HG03103 (cell line): ENCODE measurements around the gene NUB1.

Experiments used
- ATAC-seq: cut with Tn5 transposase; IDR thresholded peaks from one replicate; pipeline ENCODE4 v1.9.1; 2021; ENCODE audit warnings: low read depth; ENCODE audit not compliant: unreplicated experiment

The NUB1 gene

DNA sequence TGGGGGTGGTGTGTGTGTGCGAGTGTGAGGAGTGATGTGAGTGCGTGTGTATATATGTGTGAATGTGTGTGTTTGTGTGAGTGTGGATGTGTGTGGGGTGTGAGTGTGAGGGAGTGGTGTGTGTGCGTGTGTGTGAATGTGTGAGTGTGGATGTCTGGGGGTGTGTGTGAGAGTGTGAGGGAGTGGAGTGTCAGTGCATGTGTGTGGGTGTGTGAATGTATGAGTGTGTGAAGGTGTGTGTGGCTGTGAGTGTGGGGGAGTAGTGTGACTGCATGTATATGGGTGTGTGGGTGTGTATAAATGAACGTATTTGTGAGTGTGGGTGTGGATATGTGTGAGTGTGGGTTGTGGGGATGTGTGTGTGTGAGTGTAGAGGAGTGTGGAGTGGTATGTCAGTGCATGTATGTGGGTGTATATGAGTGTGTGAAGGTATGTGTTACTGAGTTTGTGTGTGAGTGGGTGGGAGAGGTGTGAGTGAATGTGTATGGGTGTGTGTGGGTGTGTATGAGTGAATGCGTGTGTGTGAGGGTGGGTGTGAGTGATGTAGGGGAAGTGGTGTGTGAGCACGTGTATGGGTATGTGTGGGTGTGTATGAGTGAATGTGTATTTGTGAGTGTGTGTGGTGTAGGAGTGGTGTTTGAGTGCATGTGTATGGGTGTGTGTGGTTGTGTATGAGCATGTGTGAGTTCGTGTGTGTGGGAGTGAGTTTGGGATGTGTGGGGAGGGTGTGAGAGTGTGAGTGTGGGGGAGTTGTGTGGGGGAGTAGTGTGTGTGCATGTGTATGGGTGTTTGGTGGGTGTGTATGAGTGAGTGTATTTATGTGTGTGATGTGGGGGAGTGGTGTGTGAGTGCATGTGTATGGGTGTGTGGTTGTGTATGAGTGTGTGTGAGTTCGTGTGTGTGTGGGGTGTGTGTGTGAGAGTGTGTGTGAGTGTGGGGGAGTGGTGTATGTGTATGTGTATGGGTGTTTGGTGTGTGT is 28.5 kb upstream of the NUB1 start:
- no peak for ATAC-seq

DNA sequence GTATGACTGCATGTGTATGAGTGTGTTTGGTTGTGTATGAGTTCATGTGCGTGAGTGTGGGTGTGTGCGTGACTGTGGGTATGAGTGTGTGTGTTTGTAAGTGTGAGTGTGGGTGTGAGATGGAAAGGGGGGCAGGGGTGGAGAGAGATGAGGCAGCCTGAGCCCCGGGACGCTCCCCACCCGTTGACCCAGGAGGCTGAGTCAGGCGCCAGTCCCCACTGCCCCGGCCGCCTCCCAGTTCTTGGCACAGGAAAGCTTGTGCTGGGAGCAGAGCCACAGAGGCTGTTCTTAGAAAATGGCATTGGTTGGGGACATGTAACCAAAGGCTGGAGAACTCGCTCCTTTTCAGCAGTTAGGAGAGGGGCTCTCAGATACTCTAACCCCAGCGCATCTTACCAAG is 27.8 kb upstream of the NUB1 start:
- ATAC-seq: no peak

DNA sequence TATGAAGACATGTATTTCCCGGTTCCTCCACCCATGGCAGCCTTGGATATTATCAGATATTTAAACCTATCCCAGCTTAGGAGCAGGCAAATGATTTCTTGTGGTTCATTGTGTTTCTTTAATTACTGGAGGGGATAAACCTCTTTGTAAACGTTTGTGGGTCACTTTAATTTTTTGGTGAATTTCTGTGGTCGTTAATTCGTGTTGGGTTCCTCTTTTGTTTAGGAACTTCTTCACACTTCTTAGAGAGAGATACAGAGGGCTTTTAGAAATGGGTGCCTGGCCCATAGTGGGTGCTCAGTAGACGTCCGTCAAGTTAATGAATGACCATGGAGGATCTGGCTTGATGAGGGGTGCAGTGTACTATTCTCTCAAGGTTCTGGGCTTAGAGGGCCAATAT is 27.2 kb upstream of the NUB1 start:
- ATAC-seq: no peak

DNA sequence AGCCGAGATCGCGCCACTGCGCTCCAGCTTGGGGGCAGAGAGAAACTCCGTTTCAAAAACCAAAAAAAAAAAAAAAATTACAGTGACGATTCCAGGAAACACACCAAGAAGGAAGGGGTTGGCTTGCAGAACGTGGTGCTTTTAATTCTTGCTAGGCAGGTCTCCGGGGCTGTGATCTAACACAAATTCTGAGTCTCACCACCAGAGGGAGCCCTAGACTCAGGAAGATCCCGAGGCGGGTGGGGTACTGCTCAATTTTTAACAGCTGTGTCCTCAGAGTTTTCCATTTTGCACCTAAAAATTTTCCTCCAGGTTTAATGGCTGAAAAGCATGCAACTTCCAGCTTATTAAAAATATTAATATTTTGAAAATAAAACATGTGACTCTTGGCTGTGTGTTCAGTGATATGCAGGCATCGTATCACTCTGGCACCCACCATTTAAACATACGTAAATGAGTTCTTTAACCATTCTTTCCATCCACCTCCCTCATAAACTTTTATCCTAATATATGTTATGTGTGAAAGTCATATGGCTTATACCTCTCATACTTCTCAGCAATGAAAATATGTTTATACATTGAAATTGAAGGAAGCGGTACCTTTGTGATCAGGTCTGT is 26.5 kb upstream of the NUB1 start:
- no peak for ATAC-seq

DNA sequence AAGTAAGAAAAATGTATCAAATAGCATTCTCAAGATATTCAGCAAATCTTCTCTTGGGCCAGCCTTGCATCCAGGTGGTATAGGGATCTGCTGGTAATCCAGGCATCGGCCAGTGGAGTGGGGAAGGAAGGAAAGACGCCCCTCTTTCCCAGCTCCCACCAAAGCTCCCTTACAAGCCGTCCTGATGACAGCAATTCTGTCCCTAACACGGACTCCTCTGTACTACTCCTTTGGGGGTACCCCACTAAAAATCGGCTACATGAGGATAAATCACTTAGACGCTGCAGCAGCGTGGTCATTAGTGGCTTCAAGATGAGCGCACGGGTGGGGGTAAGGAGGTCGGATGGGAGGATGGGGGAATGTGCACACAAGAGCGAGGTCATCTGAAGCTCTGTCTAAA is 24.7 kb upstream of the NUB1 start:
- ATAC-seq: no peak

- no peak for ATAC-seq
Observed at GRCh38 chr7:151317936-151318335, 23.7 kb upstream of the NUB1 start.

DNA sequence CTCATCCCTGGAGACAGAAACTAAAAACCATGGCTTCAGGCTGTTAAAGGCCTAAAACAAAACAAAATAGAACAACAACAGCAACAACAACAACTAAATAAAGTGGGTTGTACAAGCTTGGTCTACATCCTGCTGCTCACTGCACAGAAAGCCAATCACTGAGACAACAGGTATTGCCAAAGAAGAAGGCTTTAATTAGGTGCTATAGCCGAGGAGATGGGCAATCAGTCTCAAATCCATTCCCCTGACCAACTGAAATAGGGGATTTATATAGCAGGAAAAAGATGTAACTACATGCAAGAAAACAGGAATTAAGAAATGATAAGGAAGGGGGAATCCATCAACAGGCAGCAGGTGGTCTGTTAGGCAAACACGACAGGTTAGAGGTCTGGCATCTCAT is 22.4 kb upstream of the NUB1 start:
- no peak for ATAC-seq

DNA sequence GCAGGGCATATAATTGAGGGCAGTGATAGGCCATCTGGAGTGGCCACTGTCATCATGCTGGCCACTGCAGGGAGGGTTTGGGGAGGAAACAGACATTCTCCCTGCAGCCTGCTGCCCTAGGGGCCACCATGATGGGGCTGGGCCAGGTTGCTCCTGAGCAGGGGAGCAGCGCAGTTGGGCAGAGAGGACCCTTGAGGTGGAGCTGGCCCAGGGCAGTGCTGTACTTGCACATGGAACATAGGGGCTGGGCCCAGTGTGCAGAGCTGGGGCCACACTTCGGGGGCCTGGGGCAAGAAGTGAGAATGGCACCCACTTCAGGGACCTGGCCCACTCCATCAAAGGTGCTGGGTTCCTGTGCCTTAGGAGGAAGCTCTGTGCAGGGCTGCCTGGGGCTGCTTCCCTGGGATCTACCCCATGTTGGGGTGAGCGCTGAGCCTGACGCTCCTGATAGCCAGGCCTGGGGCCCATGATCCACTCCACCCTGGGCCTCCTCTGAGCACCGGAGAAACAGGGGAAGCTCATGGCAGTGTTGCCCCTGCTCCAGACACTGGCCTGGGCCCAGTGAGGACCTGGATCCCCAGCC is 21.3 kb upstream of the NUB1 start:
- ATAC-seq: no peak

DNA sequence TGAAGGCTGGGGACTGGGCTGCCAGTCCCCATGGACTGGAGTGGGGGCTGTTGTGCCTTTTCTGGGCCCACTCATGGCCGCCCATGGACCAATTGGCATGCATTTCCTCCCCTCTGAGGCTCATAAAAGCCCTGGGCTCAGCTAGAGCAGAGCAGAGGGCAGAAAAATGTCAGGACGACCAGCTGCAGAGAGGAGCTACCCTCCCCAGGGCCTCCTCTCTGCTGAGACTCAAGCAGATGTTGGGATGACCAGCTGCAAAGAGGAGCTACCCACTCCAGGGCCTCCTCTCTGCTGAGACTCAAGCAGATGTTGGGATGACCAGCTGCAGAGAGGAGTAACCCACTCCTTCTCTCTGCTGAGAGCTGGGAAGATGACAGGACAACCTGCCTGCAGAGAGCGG is 20.3 kb upstream of the NUB1 start:
- no peak for ATAC-seq

DNA sequence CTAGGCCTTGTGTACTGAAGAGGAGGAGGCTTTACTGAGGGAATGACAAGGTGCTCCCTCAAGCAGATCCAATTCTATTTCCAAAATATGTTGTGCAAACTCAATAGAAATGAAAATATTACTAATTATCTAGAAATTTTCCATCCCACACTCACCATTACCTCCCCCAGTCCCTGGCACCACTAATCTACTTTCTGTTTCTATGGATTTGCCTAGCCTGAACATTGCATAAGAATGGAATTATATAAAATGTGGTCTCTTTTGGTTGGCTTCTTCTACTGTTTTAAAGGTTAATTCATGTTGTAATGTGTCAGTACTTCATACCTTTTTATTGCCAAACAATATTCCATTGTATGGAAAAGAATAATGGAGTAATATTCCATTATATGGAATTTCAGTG is 18.7 kb upstream of the NUB1 start:
- ATAC-seq: no peak

DNA sequence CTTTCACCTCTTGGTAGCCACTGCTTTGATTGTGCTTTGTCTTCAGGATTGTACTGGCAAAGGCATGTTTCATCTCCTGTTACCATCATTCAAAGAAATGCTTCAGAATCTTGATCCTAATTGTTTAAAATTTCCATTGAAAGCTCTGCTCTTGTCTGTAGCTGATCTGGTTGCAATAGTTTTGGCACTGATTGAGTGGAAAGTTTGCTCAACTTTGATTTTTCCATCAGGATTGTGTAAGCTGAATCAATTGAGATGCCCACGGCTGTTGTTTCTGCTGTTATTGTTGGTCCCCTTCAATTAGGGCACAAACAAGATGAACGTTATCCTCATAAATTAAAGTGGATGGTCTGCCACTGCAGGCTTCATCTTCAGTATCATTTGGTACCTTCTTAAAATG is 14.6 kb upstream of the NUB1 start:
- ATAC-seq: no peak

- ATAC-seq: no peak
Observed at GRCh38 chr7:151327659-151328058, 14.0 kb upstream of the NUB1 start.

DNA sequence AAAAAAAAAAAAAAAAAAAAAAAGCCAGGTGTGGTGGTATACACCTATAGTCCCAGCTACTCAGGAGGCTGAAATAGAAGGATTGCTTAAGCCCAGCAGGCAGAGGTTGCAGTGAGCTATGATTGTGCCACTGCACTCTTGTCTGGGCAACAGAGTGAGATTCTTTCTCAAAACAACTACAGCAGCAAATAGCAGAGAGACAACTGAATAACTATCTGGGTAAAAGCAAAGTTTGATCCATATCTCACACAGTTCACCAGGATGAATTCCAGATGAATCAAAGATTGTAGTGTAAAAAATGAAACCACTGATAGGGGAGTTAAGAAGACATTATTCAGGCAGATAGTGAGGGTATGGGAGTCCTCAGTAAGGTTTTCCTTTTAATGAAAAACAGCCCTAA is 11.4 kb upstream of the NUB1 start:
- no peak for ATAC-seq

DNA sequence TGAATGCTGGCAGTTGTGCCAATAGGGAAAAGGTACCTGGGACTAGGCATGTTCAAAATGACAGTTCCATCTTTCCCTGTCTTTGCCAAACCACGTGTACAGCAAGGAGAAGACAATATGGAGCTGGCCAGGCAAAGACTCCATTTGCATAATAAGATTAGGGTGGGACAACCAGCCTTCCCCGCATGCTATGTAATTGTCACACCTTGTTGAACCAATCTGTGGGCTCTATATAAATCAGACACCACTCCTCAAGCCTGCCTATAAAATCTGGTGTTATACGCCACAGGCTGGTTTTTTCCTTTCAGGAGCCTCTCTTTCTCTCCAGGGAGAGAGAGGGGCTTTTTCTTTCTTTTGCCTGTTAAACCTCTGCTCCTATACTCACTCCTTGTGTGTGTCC is 11.0 kb upstream of the NUB1 start:
- ATAC-seq: no peak

DNA sequence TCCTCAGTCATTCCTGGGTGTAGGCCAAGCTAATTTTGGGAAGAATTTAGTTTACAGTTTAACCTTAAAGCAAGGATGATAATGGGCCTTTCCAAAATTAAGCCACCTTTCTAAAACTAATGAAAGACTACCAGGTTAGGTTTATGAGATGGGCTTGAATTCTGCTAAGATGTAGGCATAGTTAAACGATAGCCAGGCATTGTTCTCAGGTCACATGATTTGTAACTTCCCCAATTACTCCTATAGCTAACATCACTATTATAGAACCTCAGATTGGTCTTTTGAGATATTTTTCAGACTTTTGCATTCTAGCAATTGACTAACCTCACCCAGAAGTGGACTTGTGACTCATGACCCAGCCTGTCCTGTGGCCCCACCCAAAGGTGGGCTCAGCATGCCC is 7.0 kb upstream of the NUB1 start:
- no peak for ATAC-seq

- ATAC-seq: no peak
Observed at GRCh38 chr7:151336027-151336708, 5.4 kb upstream of the NUB1 start.

GRCh38 chr7:151337346-151337745 is 4.3 kb upstream of the NUB1 start:
- ATAC-seq: no peak

- ATAC-seq: no peak
Observed at GRCh38 chr7:151338809-151339208, 2.8 kb upstream of the NUB1 start.

GRCh38 chr7:151339651-151340382 is 1.8 kb upstream of the NUB1 start:
- no peak for ATAC-seq

GRCh38 chr7:151340794-151341356 is 737 bp upstream of the NUB1 start:
- ATAC-seq: no peak
